ENCODE results near the gene ARMC2. TPM values are rescaled to one million over a fixed set of nuclear protein-coding genes. Genes with fewer than 3 reads are reported as not detected.

ARMC2 gene
- total and polyA plus RNA-seq, 2 donors (not counting 1 experiment from before 2014, with no cell fraction given), result 4.8 to 9.9 TPM

DNA sequence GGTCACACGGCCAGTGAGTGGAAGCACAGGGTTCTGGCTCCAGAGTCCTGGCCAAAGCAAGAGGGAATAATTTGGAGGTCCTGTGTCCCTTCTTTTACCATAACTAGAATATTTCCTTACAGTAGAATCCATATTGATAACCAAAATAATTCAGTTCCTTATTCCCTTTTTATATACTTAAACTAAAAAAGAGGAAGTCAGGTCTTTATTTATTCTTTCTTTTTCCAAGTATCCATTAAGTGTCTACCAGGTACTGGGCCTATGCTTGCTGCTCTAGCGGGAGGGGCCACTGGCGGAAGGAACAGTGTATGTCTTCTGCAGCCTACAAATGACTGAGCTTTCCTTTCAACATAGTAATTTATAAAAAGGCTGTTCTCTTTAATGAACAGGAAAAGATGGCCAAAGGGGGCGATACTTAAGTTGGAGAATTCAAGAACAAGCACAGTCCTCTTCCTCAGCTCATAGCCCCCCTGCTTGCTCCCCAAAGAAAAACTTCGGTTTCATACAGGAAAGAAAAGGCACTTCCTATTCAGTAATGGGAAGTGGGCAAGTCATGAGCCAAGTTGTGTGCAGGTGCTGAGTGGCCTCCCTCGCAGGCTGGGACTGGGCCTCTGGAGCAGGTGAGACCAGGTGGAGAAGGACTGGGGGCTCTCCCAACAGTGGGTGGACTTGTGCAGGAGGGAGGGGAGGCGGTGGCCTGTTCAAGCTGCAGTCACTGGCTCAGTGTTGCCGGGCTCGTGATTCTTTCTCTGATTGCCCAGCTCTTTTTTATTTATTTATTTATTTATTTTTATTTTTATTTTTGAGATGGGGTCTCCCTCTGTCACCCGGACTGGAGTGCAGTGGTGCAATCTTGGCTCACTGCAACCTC, 110.9 kb downstream of the ARMC2 start:
- no peaks in the 10 kb centered on the region for H3K79me2 ChIP-seq (ENCODE audit: control insufficient read depth, insufficient read depth, low read length)
- H3K27me3 Mint-ChIP-seq, result no peaks in the 10 kb centered on the region
- peak; percentile 17 for DNase-seq
- peaks cover 9 to 18% of the 10 kb centered on the region in 2 donors for H3K4me1 ChIP-seq (ENCODE audit: control insufficient read depth in 2 of 2, insufficient read depth in 2 of 2, low read length in 2 of 2)
- no peak overlapping the region for H3K4me3 Mint-ChIP-seq
- no peaks in the 10 kb centered on the region for H3K27me3 ChIP-seq (replicated peaks in 1 of 4; ENCODE audit: control extremely low read depth in 1 of 4, control insufficient read depth in 3 of 4, insufficient read depth in 4 of 4, low read length in 3 of 4)
- no peak overlapping the region for H3K27ac ChIP-seq (ENCODE audit: low read length in 2 of 2)
- intact Hi-C loops (cut with micrococcal nuclease), result no loop called here
- peaks cover 0 to 7% (median 0%) of the 10 kb centered on the region in 3 donors for H3K9me3 ChIP-seq (ENCODE audit: control extremely low read depth in 1 of 3, control insufficient read depth in 2 of 3, insufficient read depth in 1 of 3, low read length in 2 of 3)
- H3K36me3 ChIP-seq (replicated peaks in 1 of 2; ENCODE audit: control extremely low read depth in 1 of 2, control insufficient read depth in 1 of 2, extremely low read depth in 1 of 2, insufficient read depth in 2 of 2, low read length in 1 of 2), result no peaks in the 10 kb centered on the region
- TF ChIP-seq, protein P1, sequence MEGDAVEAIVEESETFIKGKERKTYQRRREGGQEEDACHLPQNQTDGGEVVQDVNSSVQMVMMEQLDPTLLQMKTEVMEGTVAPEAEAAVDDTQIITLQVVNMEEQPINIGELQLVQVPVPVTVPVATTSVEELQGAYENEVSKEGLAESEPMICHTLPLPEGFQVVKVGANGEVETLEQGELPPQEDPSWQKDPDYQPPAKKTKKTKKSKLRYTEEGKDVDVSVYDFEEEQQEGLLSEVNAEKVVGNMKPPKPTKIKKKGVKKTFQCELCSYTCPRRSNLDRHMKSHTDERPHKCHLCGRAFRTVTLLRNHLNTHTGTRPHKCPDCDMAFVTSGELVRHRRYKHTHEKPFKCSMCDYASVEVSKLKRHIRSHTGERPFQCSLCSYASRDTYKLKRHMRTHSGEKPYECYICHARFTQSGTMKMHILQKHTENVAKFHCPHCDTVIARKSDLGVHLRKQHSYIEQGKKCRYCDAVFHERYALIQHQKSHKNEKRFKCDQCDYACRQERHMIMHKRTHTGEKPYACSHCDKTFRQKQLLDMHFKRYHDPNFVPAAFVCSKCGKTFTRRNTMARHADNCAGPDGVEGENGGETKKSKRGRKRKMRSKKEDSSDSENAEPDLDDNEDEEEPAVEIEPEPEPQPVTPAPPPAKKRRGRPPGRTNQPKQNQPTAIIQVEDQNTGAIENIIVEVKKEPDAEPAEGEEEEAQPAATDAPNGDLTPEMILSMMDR (IDR thresholded peaks at IDR 0.05), result no peak
- no peak for TF ChIP-seq EZH2 (IDR thresholded peaks at IDR 0.05; ENCODE audit: borderline replicate concordance, insufficient read depth, low read depth, low read length, poor library complexity, severe bottlenecking)
- no peak overlapping the region for H2AFZ ChIP-seq (ENCODE audit: insufficient read depth, low read depth, low read length, poor library complexity, severe bottlenecking)
- no peaks in the 10 kb centered on the region for H3K9me3 Mint-ChIP-seq (ENCODE audit: insufficient read depth)
- H3K27ac Mint-ChIP-seq, result peak overlapping the region; percentile 12
- ATAC-seq (ENCODE audit: low read depth), result no peak
- H3K4me2 ChIP-seq (replicated peaks; ENCODE audit: low read depth, low read length, poor library complexity, severe bottlenecking), result peak overlapping the region; percentile 41
- no peak overlapping the region for H3K4me3 ChIP-seq (ENCODE audit: control extremely low read depth in 1 of 5, extremely low read depth in 1 of 5, insufficient read depth in 1 of 5, low read depth in 2 of 5, low read length in 4 of 5)
- peaks cover 14% of the 10 kb centered on the region for H3K4me1 Mint-ChIP-seq
- ChIA-PET POLR2A (no interaction called here), CTCF (interaction anchor here (0.5 to 1.5 kb wide), 3 partner anchors 11 to 65 kb away, joined by 3 to 7 read pairs (median 4); no protein-coding TSS in a partner anchor)
- 40% methylated on average over 2 of the region's 10 CpGs for WGBS (ENCODE audit: insufficient coverage)
- no peak overlapping the region for H3K9ac ChIP-seq (ENCODE audit: low read length)
- no peaks in the 10 kb centered on the region for H4K20me1 ChIP-seq (ENCODE audit: control insufficient read depth, insufficient read depth, low read length, poor library complexity, severe bottlenecking)

Measured in B cell (primary cell).